ENCODE results near the gene SPACA4.

The SPACA4 gene

GRCh38 chr19:48623556-48624066, 17.1 kb downstream of the SPACA4 start:
- POLR2A ChIA-PET = interaction anchor here (0.8 to 1.2 kb wide), 2 partner anchors 9 to 15 kb away, joined by 3 read pairs; partner anchors contain the start of gene FAM83E

DNA sequence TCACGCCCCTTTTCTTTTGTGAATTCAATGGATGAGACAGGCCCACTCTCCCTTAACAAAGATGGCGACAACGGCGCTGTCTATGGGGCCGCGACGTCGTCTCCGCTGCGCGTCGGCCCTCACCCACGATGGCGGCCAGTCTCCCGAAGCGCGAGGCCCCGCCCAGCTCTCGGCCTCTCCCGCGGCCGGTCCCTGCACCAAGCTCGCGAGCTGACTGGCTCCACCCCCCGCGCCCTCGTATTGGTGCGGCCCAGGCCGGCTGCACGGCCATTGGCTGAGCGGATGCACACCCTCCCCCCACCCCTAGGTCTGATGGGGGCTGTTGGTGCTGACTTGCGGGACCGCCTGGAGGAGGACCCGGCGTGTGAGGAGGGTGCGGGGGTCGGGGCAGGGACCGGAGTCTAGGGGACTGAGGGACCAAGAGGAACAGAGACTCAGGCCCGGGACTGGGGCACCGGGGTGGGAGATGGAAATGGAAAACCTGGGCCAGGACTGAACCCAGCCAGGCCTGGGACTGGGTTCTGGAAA, 17.6 kb downstream of the SPACA4 start:
- POLR2A ChIA-PET = interaction anchor here (0.6 to 1.2 kb wide), 3 partner anchors 8 to 15 kb away, joined by 3 to 5 read pairs (median 3); partner anchors contain the start of gene FAM83E
- no peak for TF ChIP-seq CTCF (IDR thresholded peaks at IDR 0.05; ENCODE audit: control extremely low read depth, extremely low read depth, low read depth, missing control alignments)
- CTCF ChIA-PET = interaction anchor here (0.9 to 3.9 kb wide), 3 partner anchors 10 to 135 kb away, joined by 3 to 20 read pairs (median 3); no protein-coding TSS in a partner anchor
- DNase-seq (ENCODE audit: extremely low spot score) = peak; percentile 96

More at GRCh38 chr19:48623556-48624066, 17.1 kb downstream of the SPACA4 start:
- CTCF ChIA-PET = interaction anchor here (0.9 to 3.9 kb wide), 2 partner anchors 10 to 36 kb away, joined by 3 to 20 read pairs; no protein-coding TSS in a partner anchor
- DNase-seq (ENCODE audit: extremely low spot score) = no peak
- no peak for TF ChIP-seq CTCF (IDR thresholded peaks at IDR 0.05; ENCODE audit: control extremely low read depth, extremely low read depth, low read depth, missing control alignments)

- DNase-seq (ENCODE audit: extremely low spot score) = no peak
- ChIA-PET CTCF (interaction anchor here (1.1 to 3.9 kb wide), 2 partner anchors 9 to 136 kb away, joined by 3 to 20 read pairs; no protein-coding TSS in a partner anchor), POLR2A (no interaction called here)
- TF ChIP-seq CTCF (IDR thresholded peaks at IDR 0.05; ENCODE audit: control extremely low read depth, extremely low read depth, low read depth, missing control alignments) = no peak
These were observed 18.5 kb downstream of the SPACA4 start for GRCh38 chr19:48624791-48625723.

DNA sequence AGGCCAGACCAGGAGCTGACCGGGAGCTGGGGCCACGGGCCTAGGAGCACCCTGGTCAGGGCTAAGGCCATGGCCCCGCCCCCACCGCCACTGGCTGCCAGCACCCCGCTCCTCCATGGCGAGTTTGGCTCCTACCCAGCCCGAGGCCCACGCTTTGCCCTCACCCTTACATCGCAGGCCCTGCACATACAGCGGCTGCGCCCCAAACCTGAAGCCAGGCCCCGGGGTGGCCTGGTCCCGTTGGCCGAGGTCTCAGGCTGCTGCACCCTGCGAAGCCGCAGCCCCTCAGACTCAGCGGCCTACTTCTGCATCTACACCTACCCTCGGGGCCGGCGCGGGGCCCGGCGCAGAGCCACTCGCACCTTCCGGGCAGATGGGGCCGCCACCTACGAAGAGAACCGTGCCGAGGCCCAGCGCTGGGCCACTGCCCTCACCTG, 19.4 kb downstream of the SPACA4 start:
- DNase-seq (ENCODE audit: extremely low spot score) = no peak
- ChIA-PET CTCF (interaction anchor here (3.9 kb wide), 1 partner anchor 8 kb away, joined by 20 read pairs; no protein-coding TSS in a partner anchor), POLR2A (no interaction called here)
- no peak for TF ChIP-seq CTCF (IDR thresholded peaks at IDR 0.05; ENCODE audit: control extremely low read depth, extremely low read depth, low read depth, missing control alignments)

- no peak for TF ChIP-seq CTCF (IDR thresholded peaks at IDR 0.05; ENCODE audit: control extremely low read depth, extremely low read depth, low read depth, missing control alignments)
- ChIA-PET POLR2A (no interaction called here), CTCF (interaction anchor here (1.2 to 1.4 kb wide), 2 partner anchors 112 to 138 kb away, joined by 3 read pairs; no protein-coding TSS in a partner anchor)
- DNase-seq (ENCODE audit: extremely low spot score) = no peak
These were observed 20.8 kb downstream of the SPACA4 start for GRCh38 chr19:48627201-48627864.
